HEK293T (cell line): ENCODE data around the gene RAB11FIP5.

ENCODE experiments used
- CTCF ChIA-PET: fragments of 350-600 bp; formaldehyde crosslinking; extraction: SDS; loops from one replicate; lab custom pipeline; 2021; ENCODE audit warnings: antibody characterized with exemption, inconsistent platforms; lab: Yijun Ruan, JAX
- POLR2A ChIA-PET: fragments of 350-600 bp; formaldehyde crosslinking; extraction: SDS; loops from one replicate; lab custom pipeline; 2020; ENCODE audit warnings: antibody characterized with exemption, inconsistent platforms; lab: Yijun Ruan, JAX
- DNase-seq: peaks from one replicate; pipeline ENCODE4 v3.0.0; 2012; ENCODE audit warnings: mixed read lengths; ENCODE audit errors: extremely low spot score
- ARNT ChIP-seq: fragments of 450-650 bp; IDR thresholded peaks from 2 replicates; pipeline ENCODE4 v1.6.1; 2017; ENCODE audit warnings: mild to moderate bottlenecking
- BHLHE40 ChIP-seq: fragments of 450-650 bp; IDR thresholded peaks from 2 replicates; pipeline ENCODE4 v1.6.1; 2016; ENCODE audit warnings: mild to moderate bottlenecking, moderate library complexity, borderline replicate concordance
- CTBP1 ChIP-seq: fragments of 450-650 bp; IDR thresholded peaks from 2 replicates; pipeline ENCODE4 v1.6.1; 2016; ENCODE audit warnings: borderline replicate concordance
- ELF4 ChIP-seq: fragments of 450-650 bp; IDR thresholded peaks from 2 replicates; pipeline ENCODE4 v1.6.1; 2017; ENCODE audit warnings: antibody characterized with exemption
- FOXA1 ChIP-seq: fragments of 450-650 bp; IDR thresholded peaks from 2 replicates; pipeline ENCODE4 v1.6.1; 2016; ENCODE audit warnings: mild to moderate bottlenecking
- FOXK2 ChIP-seq: fragments of 450-650 bp; IDR thresholded peaks from 2 replicates; pipeline ENCODE4 v1.6.1; 2016; ENCODE audit warnings: mild to moderate bottlenecking
- FOXM1 ChIP-seq: fragments of 450-650 bp; IDR thresholded peaks from 2 replicates; pipeline ENCODE4 v1.6.1; 2017; ENCODE audit warnings: mild to moderate bottlenecking, borderline replicate concordance
- HDGF ChIP-seq: fragments of 450-650 bp; IDR thresholded peaks from 2 replicates; pipeline ENCODE4 v1.6.1; 2017; ENCODE audit warnings: antibody characterized with exemption, borderline replicate concordance
- L3MBTL2 ChIP-seq: fragments of 450-650 bp; conservative IDR thresholded peaks from 2 replicates; pipeline ENCODE4 v1.6.1; 2016; ENCODE audit warnings: mild to moderate bottlenecking
- LEF1 ChIP-seq: fragments of 450-650 bp; IDR thresholded peaks from 2 replicates; pipeline ENCODE4 v1.6.1; 2017; ENCODE audit warnings: mild to moderate bottlenecking, borderline replicate concordance
- NFRKB ChIP-seq: fragments of 450-650 bp; IDR thresholded peaks from 2 replicates; pipeline ENCODE4 v1.6.1; 2016; ENCODE audit warnings: mild to moderate bottlenecking, moderate library complexity
- SP1 ChIP-seq: fragments of 450-650 bp; IDR thresholded peaks from 2 replicates; pipeline ENCODE4 v1.6.1; 2017
- SUZ12 ChIP-seq: fragments of 450-650 bp; IDR thresholded peaks from 2 replicates; pipeline ENCODE4 v1.6.1; 2016; ENCODE audit warnings: mild to moderate bottlenecking
- TARDBP ChIP-seq: fragments of 450-650 bp; IDR thresholded peaks from 2 replicates; pipeline ENCODE4 v1.6.1; 2016
- ZNF384 ChIP-seq: fragments of 450-650 bp; IDR thresholded peaks from 2 replicates; pipeline ENCODE4 v1.6.1; 2016
- TF ChIP-seq, protein P1 (sequence below): fragments of 450-650 bp; IDR thresholded peaks from 2 replicates; pipeline ENCODE4 v1.6.1; 2016

Gene RAB11FIP5

DNA sequence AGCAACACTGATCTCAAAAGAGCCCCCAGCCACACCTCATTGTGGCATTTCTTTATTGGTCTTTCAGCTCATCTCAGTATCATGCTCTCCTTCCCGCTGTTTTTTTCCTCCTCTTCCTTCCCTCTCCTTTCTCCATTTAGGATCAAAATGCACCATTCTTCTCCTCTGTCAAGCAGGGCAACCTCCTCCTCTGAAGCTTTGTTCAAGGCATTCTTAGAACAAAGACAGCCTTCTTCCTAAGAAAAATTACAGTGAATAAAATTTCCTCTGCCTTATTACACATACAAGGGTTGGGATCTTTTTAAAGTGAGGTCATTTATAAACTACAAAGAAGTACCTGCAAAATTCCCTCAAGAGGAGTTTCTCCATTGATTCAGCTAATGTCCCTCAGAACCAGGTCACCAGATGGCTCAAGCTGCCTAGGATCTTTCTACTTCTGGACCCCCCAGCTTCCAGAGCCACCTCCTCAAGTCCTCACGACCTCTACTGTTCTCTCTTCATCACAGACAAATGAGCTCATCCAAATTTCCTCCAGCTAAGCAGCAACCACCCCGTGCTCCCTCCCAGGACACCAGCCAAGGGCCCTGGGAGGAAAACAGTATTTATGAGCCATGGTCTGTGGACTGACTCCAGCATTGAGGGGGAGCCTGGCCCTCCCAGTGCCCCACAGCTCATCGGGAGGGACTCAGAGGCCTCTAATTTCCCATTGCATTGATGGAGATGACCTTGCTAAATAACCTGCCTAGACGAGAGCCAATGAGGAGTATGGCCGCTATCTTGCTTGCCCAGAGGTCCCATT is 59.2 kb downstream of the RAB11FIP5 start:
- ChIA-PET CTCF (no interaction called here), POLR2A (interaction anchor here (1.1 kb wide), 1 partner anchor 18 kb away, joined by 3 read pairs; the partner anchor contains the start of gene SFXN5)
- TF ChIP-seq FOXA1 (no peak), SP1 (no peak), FOXM1 (no peak), SUZ12 (no peak), FOXK2 (no peak), ARNT (no peak), CTBP1 (no peak), ELF4 (no peak), L3MBTL2 (no peak), TARDBP (no peak), LEF1 (no peak), HDGF (no peak), ZNF384 (no peak), BHLHE40 (no peak), NFRKB (no peak)
- TF ChIP-seq, protein P1, sequence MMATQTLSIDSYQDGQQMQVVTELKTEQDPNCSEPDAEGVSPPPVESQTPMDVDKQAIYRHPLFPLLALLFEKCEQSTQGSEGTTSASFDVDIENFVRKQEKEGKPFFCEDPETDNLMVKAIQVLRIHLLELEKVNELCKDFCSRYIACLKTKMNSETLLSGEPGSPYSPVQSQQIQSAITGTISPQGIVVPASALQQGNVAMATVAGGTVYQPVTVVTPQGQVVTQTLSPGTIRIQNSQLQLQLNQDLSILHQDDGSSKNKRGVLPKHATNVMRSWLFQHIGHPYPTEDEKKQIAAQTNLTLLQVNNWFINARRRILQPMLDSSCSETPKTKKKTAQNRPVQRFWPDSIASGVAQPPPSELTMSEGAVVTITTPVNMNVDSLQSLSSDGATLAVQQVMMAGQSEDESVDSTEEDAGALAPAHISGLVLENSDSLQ = no peak
- DNase-seq = no peak

GRCh38 chr2:73050121-73050545 is 62.6 kb downstream of the RAB11FIP5 start:
- POLR2A ChIA-PET = no interaction called here
- no peak for TF ChIP-seq FOXK2
- TF ChIP-seq HDGF = no peak
- no peak for TF ChIP-seq BHLHE40
- no peak for TF ChIP-seq FOXA1
- no peak for TF ChIP-seq CTBP1
- no peak for TF ChIP-seq ELF4
- no peak for TF ChIP-seq LEF1
- TF ChIP-seq, protein P1 = no peak
- no peak for TF ChIP-seq ARNT
- no peak for TF ChIP-seq L3MBTL2
- TF ChIP-seq TARDBP = no peak
- TF ChIP-seq SP1 = no peak
- TF ChIP-seq SUZ12 = no peak
- TF ChIP-seq ZNF384 = no peak
- no peak for TF ChIP-seq FOXM1
- no peak for TF ChIP-seq NFRKB
- CTCF ChIA-PET = no interaction called here
- DNase-seq = no peak

DNA sequence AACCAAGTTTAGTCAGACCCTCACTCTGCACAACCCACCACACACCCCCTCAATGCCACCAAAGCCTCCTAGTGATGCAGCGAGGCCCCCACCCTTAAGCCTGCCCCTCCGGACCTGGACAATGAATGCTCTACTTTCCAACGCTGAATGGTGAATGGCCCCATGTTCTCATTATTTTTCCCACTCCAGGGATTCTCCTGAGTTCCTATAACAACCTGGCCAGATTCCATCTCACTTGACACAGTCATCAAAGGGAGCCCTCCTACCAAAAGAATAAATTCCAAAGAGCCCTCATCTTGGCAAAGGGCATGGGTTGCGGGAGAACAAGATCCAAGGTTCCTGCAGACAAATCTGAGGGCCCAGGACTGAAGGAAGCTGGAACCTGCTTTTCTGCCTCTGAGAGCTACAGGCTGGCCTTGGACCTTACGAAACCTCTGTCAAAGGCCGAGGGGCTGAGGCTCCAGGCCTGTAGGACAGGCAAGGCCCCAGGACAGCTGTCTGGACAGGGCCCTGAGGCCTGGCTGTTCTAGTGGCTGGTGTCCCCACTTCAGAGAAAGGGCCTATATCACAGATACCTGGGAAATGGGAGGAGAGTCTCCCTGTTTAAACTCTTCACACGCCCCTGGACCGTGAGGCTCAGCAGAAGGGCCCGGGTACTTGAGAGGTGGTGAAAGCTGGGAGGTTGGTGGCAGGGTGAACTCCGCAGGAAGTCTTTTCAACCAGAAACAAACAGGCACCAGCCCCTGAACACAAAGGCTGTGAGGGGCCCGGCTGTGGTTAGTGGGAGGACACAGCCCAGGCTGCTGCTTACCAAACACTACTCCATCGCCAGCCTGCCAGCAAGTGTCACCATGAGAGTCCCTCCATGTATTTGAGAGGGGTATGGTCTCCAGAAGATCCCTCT is 68.6 kb downstream of the RAB11FIP5 start:
- ChIA-PET POLR2A (no interaction called here), CTCF (no interaction called here)
- no peak for DNase-seq
- TF ChIP-seq CTBP1 (no peak), FOXM1 (no peak), FOXK2 (no peak), LEF1 (no peak), ZNF384 (no peak), ELF4 (no peak), ARNT (no peak), L3MBTL2 (no peak), NFRKB (no peak), SUZ12 (no peak), SP1 (no peak), FOXA1 (no peak), HDGF (no peak), BHLHE40 (no peak)
- TF ChIP-seq, protein P1 = no peak

DNA sequence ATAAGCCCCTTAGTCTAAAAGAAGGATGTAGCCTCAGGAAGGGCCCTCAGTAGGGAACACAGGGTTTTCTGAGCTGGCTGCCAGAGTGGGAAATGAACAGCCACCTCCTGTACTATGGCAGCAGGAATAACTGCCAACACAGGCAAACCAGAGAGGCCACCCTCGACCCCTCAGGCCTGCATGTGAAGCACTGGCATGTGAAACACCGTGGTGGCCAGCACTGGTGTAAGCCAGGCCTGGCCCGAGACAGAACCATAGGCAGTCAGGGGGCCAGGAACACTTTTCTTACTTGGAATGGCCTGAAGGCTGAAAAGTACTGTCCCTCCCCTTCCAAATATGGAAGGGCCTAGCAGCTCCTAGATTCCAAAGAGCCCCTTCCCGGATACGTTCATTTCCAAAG is 69.5 kb downstream of the RAB11FIP5 start:
- ChIA-PET CTCF (no interaction called here), POLR2A (no interaction called here)
- DNase-seq = no peak
- TF ChIP-seq CTBP1 (no peak), NFRKB (no peak), SUZ12 (no peak), ZNF384 (no peak), FOXA1 (no peak), BHLHE40 (no peak), LEF1 (no peak), FOXM1 (no peak), SP1 (no peak), TARDBP (no peak), L3MBTL2 (no peak), HDGF (no peak), ELF4 (no peak), FOXK2 (no peak), ARNT (no peak)
- TF ChIP-seq, protein P1 = no peak
